Omental fat pad (tissue), 4 donors: ENCODE measurements around the gene NEK5. TPM values are rescaled to one million over a fixed set of nuclear protein-coding genes. Genes with fewer than 3 reads are reported as not detected.
"Not testable (repeated sequence)": the region's sequence is repeated elsewhere in the genome, so short reads cannot be mapped to it uniquely, and the experiment has no call there.

Source experiments
- ATAC-seq: fragments of 150-250 bp; one replicate; pipeline ENCODE4 v1.9.1; 2016; ENCODE audit warnings: mild to moderate bottlenecking, moderate library complexity; ENCODE audit not compliant: low FRiP score
- DNase-seq: peaks from one replicate; pipeline ENCODE4 v3.0.0-alpha.2; 2019; ENCODE audit warnings: low spot score
- total RNA-seq, 4 donors: library from RNA; depleted of rRNA; stranded (reverse); fragments of >200 nt; gene quantifications; one replicate each; pipeline ENCODE4 v1.1.0, GENCODE V29; 2016
- TF ChIP-seq, protein P1 (sequence below), 3 donors: fragments of 450-650 bp; IDR thresholded peaks; one replicate each; pipeline ENCODE4 v1.5.1; 2016 to 2017; ENCODE audit warnings: antibody characterized with exemption in 3 of 3, mild to moderate bottlenecking in 3 of 3, moderate library complexity in 2 of 3

NEK5 gene
- total RNA-seq, 4 donors from 2014 or later = 0.32 to 2.5 (median 0.52) TPM

DNA sequence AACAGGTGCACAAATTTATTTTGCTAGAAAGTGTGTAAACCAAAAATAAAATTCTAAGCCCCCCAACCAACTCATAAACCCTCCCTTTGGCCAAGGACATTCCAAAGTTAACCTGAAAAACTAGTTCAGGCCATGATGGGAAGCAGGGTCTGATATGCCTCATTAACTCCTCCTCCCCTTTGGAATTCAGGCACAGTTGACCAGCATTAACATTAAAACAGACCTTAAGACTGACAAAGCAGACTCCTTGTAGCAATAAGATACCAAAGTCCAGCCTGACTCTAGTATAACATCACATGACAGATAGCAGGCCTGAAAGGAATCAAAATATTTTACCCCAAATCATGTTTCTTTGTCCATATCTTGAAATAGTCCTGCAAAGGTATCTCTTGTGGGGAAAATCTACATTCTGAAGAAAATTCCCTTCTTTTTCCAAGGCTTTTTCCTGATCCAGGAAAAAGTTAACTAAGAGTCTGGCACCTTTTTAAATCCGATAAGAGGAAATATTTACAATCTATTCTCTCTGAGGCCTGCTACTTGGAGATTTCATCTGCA is 19.7 kb downstream of the NEK5 start:
- DNase-seq (no peak), ATAC-seq (no peak)
- TF ChIP-seq, protein P1, sequence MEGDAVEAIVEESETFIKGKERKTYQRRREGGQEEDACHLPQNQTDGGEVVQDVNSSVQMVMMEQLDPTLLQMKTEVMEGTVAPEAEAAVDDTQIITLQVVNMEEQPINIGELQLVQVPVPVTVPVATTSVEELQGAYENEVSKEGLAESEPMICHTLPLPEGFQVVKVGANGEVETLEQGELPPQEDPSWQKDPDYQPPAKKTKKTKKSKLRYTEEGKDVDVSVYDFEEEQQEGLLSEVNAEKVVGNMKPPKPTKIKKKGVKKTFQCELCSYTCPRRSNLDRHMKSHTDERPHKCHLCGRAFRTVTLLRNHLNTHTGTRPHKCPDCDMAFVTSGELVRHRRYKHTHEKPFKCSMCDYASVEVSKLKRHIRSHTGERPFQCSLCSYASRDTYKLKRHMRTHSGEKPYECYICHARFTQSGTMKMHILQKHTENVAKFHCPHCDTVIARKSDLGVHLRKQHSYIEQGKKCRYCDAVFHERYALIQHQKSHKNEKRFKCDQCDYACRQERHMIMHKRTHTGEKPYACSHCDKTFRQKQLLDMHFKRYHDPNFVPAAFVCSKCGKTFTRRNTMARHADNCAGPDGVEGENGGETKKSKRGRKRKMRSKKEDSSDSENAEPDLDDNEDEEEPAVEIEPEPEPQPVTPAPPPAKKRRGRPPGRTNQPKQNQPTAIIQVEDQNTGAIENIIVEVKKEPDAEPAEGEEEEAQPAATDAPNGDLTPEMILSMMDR (IDR thresholded peaks at IDR 0.05) = no peak

DNA sequence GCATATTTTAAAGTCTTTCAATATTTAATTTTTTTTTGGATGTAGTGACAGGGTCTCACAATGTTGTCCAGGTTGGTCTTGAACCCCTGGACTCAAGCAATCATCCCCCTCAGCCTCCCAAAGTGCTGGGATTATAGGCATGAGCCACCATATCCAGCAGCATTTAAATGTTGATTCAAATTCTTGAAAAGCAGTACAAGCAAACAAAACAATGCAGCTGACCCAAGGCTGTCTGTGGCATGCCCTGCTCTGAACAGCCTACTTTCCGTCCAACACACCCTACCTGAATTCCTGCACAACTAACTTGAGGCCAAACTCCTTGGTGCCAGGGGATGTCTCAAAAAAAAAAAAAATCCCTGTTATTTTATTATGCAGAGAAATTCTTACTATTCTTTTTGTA is 23.0 kb downstream of the NEK5 start:
- TF ChIP-seq, protein P1 (IDR thresholded peaks at IDR 0.05) = no peak
- ATAC-seq (no peak), DNase-seq (no peak)

DNA sequence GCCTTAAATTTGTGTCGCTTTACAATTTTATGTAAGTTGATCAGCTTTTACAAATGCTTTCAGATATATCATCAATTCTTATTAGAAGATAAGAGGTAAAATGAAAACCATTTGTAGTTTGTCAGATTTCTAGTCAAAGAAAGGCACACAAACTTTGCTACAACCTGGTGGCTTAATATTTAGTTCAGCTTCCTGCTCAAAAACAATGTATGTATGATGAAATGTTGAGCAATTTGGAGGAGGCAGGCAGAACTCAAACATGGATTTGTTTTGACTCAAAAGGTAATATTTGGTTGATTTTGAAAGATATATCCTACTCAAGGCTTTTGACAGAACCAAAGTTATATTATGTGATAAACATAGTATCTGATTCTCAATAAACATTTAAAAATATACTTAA is 24.2 kb downstream of the NEK5 start:
- ATAC-seq = no peak

DNA sequence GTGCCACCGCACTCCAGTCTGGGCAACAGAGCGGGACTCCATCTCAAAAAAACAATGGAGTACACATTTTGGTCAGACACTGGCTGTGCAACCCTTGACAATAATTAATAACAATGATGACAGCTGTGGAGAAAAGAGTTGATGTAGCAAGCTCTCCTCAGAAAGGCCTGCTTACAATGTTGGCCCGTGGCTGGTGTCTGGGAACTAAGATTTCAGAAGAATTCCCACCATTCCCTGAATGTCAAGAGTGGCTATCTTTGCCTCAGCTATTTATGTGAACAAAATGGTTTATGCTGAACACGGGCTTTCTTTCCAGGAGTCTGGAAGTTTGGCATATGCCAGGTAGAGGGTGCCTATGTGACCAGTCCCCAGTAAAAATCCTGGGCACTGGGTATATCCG is 25.5 kb downstream of the NEK5 start:
- TF ChIP-seq, protein P1 (IDR thresholded peaks at IDR 0.05) = no peak
- DNase-seq (no peak), ATAC-seq (no peak)

More for the DNA sequence above, 24.2 kb downstream of the NEK5 start:
- TF ChIP-seq, protein P1 (IDR thresholded peaks at IDR 0.05) = no peak
- DNase-seq = no peak

- ATAC-seq = not testable (repeated sequence)
These were observed 26.4 kb downstream of the NEK5 start for GRCh38 chr13:52102423-52102822.

GRCh38 chr13:52097197-52097596 is 31.7 kb downstream of the NEK5 start:
- TF ChIP-seq, protein P1 (IDR thresholded peaks at IDR 0.05) = no peak
- DNase-seq (no peak), ATAC-seq (no peak)

More at GRCh38 chr13:52102423-52102822, 26.4 kb downstream of the NEK5 start:
- not testable (repeated sequence) for DNase-seq

DNA sequence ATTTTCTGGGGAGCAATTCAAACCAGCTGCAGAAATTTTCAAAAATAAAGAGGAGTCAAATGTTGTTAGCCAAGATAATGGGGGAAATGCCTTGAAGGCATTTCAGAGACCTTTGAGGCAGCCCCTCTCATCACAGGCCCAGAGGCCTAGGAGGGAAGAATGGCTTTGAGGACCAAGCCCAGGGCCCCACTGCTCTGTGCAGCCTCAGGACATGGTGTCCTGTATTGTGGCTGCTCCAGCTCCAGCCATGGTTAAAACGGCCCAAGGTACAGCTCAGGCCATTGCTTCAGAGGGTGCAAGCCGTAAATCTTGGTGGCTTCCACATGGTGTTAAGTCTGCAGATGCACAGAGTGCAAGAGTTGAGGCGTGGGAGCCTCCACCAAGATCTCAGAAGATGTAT is 32.1 kb downstream of the NEK5 start:
- DNase-seq = no peak
- ATAC-seq = no peak
- TF ChIP-seq, protein P1 (IDR thresholded peaks at IDR 0.05) = no peak
